ENCODE data around the gene PLXDC1. TPM values are rescaled to one million over a fixed set of nuclear protein-coding genes. Genes with fewer than 3 reads are reported as not detected.
"Not testable (repeated sequence)": the region's sequence is repeated elsewhere in the genome, so short reads cannot be mapped to it uniquely, and the experiment has no call there.

Gene PLXDC1
- total and polyA plus RNA-seq, 2 of the 8 experiments (the other 6 are each of a cell fraction or from before 2014, with no cell fraction given) = 4.1 to 14.6 TPM

DNA sequence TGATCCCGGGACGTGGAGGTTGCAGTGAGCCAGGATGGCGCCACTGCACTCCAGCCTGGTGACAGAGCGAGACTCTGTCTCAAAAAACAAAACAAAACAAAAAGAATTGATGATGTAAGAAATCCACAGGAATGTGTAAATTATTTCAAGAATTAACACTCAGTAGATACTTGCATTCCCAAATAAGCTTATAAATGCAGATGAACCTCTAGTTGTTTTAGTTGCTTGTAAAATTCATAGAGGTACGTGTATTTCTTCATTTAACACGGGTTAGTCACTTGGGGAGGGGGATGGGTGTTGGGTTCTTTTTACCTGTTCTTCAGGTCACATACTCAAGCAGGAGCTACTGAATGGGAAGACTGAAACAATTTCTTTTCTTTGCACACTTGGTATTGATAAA lies 128.5 kb downstream of the PLXDC1 start:
- H4K91ac ChIP-seq (replicated peaks; ENCODE audit: insufficient read length, low read length) = no peak overlapping the region
- H3K27ac ChIP-seq (ENCODE audit: low read depth, low read length) = no peak overlapping the region
- H4K20me1 ChIP-seq (replicated peaks in 1 of 2; ENCODE audit: control insufficient read depth in 1 of 2, insufficient read depth in 2 of 2, low read length in 2 of 2) = no peaks in the 10 kb centered on the region
- no peak overlapping the region for H2BK15ac ChIP-seq (ENCODE audit: low read length)
- H3K23me2 ChIP-seq (ENCODE audit: low read depth, low read length) = peaks cover 5% of the 10 kb centered on the region; the same call in 1 of the 2 replicates
- H2BK20ac ChIP-seq (ENCODE audit: low read length) = no peak overlapping the region
- no peak overlapping the region for H3K14ac ChIP-seq (ENCODE audit: insufficient read length)
- peaks cover 0 to 4% (median 2%) of the 10 kb centered on the region in 4 experiments; a peak in 5 of 7 replicates for H3K27me3 ChIP-seq (replicated peaks in 1 of 4; ENCODE audit: control insufficient read depth in 3 of 4, extremely low read depth in 1 of 4, insufficient read depth in 3 of 4, low read length in 3 of 4)
- H3K56ac ChIP-seq (replicated peaks; ENCODE audit: insufficient read length, low read depth, low read length) = no peak overlapping the region
- H3K4ac ChIP-seq (replicated peaks; ENCODE audit: insufficient read length, low read depth, low read length) = no peak overlapping the region
- no peak overlapping the region for H3K4me3 ChIP-seq (ENCODE audit: extremely low read depth in 1 of 4, insufficient read depth in 2 of 4, low read depth in 3 of 4, low read length in 4 of 4)
- H3K9ac ChIP-seq (replicated peaks in 1 of 4; ENCODE audit: extremely low read depth in 1 of 4, low read depth in 3 of 4, low read length in 3 of 4) = no peak overlapping the region
- H3K79me2 ChIP-seq (ENCODE audit: control insufficient read depth in 1 of 2, insufficient read depth in 2 of 2, low read length in 2 of 2) = no peaks in the 10 kb centered on the region
- H2BK5ac ChIP-seq (ENCODE audit: low read depth, low read length) = no peak overlapping the region
- H3K18ac ChIP-seq (ENCODE audit: extremely low read depth, low read length) = no peak overlapping the region
- H3K9me3 ChIP-seq (ENCODE audit: insufficient read depth in 2 of 2, low read depth in 1 of 2, low read length in 1 of 2) = no peaks in the 10 kb centered on the region
- CTCF ChIA-PET (ENCODE audit: partially characterized antibody) = no interaction called here
- H3K36me3 ChIP-seq (ENCODE audit: control insufficient read depth in 2 of 4, insufficient read depth in 4 of 4, low read length in 3 of 4) = no peaks in the 10 kb centered on the region
- H2AFZ ChIP-seq (ENCODE audit: low read length) = no peak overlapping the region
- POLR2A ChIA-PET (ENCODE audit: partially characterized antibody) = no interaction called here
- H2BK120ac ChIP-seq (replicated peaks; ENCODE audit: low read depth, low read length) = no peak overlapping the region
- no peak overlapping the region for H2BK12ac ChIP-seq (ENCODE audit: low read depth, low read length)
- H3K4me2 ChIP-seq (ENCODE audit: insufficient read depth in 1 of 2, low read depth in 2 of 2, low read length in 2 of 2) = no peak overlapping the region
- DNase-seq (ENCODE audit: low read depth in 1 of 2, low spot score in 2 of 2) (no peak), FAIRE-seq (no peak)
- H3K4me1 ChIP-seq (replicated peaks in 1 of 4; ENCODE audit: control insufficient read depth in 3 of 4, insufficient read depth in 4 of 4, low read length in 3 of 4) = no peaks in the 10 kb centered on the region; a peak in 1 of 7 replicates
- no peaks in the 10 kb centered on the region for H3K79me1 ChIP-seq (ENCODE audit: low read depth, low read length)
- no peak overlapping the region for H4K8ac ChIP-seq (ENCODE audit: extremely low read depth, insufficient read depth, low read length)
- H3K23ac ChIP-seq (ENCODE audit: insufficient read length) = no peak overlapping the region
- WGBS, 2 experiments (ENCODE audit: extremely low coverage in 1 of 2, insufficient coverage in 1 of 2, insufficient read length in 1 of 2, insufficient replicate concordance in 2 of 2, low coverage in 1 of 2, low lambda C conversion rate in 2 of 2, missing lambda C conversion rate in 1 of 2) = 96% methylated on average over 6 of the region's 6 CpGs; no CpG with 5 or more reads in 1 of the 2 experiments
- H4K5ac ChIP-seq (ENCODE audit: insufficient read length, low read depth, low read length) = no peak overlapping the region
- H2AK5ac ChIP-seq (ENCODE audit: low read depth, low read length) = no peak overlapping the region
- TF ChIP-seq ASH2L (IDR thresholded peaks at IDR 0.05; ENCODE audit: low read length) = no peak

DNA sequence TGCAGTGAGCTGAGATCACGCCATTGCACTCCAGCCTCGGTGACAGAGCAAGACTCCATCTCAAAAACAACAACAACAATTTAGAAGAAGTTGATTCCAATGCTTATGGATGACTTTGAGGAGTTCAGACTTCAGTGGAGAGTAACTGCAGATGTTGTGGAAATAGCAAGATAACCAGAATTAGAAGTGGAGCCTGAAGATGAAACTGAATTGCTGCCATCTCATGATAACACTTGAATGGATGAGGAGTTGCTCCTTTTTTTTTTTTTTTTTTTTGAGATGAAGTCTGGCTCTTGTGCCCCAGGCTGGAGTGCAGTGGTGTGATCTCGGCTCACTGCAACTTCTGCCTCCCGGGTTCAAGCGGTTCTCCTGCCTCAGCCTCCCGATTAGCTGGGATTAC lies 131.4 kb downstream of the PLXDC1 start:
- H2AFZ ChIP-seq (ENCODE audit: low read length); H2AK5ac ChIP-seq (ENCODE audit: low read depth, low read length); DNase-seq (ENCODE audit: low read depth in 1 of 2, low spot score in 2 of 2); H3K23ac ChIP-seq (ENCODE audit: insufficient read length); H3K4me3 ChIP-seq (ENCODE audit: extremely low read depth in 1 of 4, insufficient read depth in 2 of 4, low read depth in 3 of 4, low read length in 4 of 4); H2BK5ac ChIP-seq (ENCODE audit: low read depth, low read length); H2BK15ac ChIP-seq (ENCODE audit: low read length); H3K9ac ChIP-seq (replicated peaks in 1 of 4; ENCODE audit: extremely low read depth in 1 of 4, low read depth in 3 of 4, low read length in 3 of 4); H4K5ac ChIP-seq (ENCODE audit: insufficient read length, low read depth, low read length); H4K91ac ChIP-seq (replicated peaks; ENCODE audit: insufficient read length, low read length); H3K18ac ChIP-seq (ENCODE audit: extremely low read depth, low read length); H3K14ac ChIP-seq (ENCODE audit: insufficient read length); H3K4me1 ChIP-seq (replicated peaks in 1 of 4; ENCODE audit: control insufficient read depth in 3 of 4, insufficient read depth in 4 of 4, low read length in 3 of 4); H3K23me2 ChIP-seq (ENCODE audit: low read depth, low read length); H3K79me1 ChIP-seq (ENCODE audit: low read depth, low read length); H3K56ac ChIP-seq (replicated peaks; ENCODE audit: insufficient read length, low read depth, low read length); H2BK12ac ChIP-seq (ENCODE audit: low read depth, low read length); H3K4ac ChIP-seq (replicated peaks; ENCODE audit: insufficient read length, low read depth, low read length); H4K20me1 ChIP-seq (replicated peaks in 1 of 2; ENCODE audit: control insufficient read depth in 1 of 2, insufficient read depth in 2 of 2, low read length in 2 of 2); H3K9me3 ChIP-seq (ENCODE audit: insufficient read depth in 2 of 2, low read depth in 1 of 2, low read length in 1 of 2); FAIRE-seq; H3K4me2 ChIP-seq (ENCODE audit: insufficient read depth in 1 of 2, low read depth in 2 of 2, low read length in 2 of 2); H2BK20ac ChIP-seq (ENCODE audit: low read length); H3K36me3 ChIP-seq (ENCODE audit: control insufficient read depth in 2 of 4, insufficient read depth in 4 of 4, low read length in 3 of 4); H4K8ac ChIP-seq (ENCODE audit: extremely low read depth, insufficient read depth, low read length); H3K79me2 ChIP-seq (ENCODE audit: control insufficient read depth in 1 of 2, insufficient read depth in 2 of 2, low read length in 2 of 2); H3K27ac ChIP-seq (ENCODE audit: low read depth, low read length); H3K27me3 ChIP-seq (replicated peaks in 1 of 4; ENCODE audit: control insufficient read depth in 3 of 4, extremely low read depth in 1 of 4, insufficient read depth in 3 of 4, low read length in 3 of 4); H2BK120ac ChIP-seq (replicated peaks; ENCODE audit: low read depth, low read length): not testable (repeated sequence)
- WGBS, 2 experiments (ENCODE audit: extremely low coverage in 1 of 2, insufficient coverage in 1 of 2, insufficient read length in 1 of 2, insufficient replicate concordance in 2 of 2, low coverage in 1 of 2, low lambda C conversion rate in 2 of 2, missing lambda C conversion rate in 1 of 2) = 94% methylated on average over 6 of the region's 6 CpGs; no CpG with 5 or more reads in 1 of the 2 experiments
- CTCF ChIA-PET (ENCODE audit: partially characterized antibody) = interaction anchor here (0.7 to 1.4 kb wide), 2 partner anchors 19 to 51 kb away, joined by 3 read pairs; no protein-coding TSS in a partner anchor
- POLR2A ChIA-PET (ENCODE audit: partially characterized antibody) = interaction anchor here (1.0 to 2.7 kb wide), 2 partner anchors 8 to 31 kb away, joined by 3 to 9 read pairs; no protein-coding TSS in a partner anchor

All from H1 (cell line).